Right atrium auricular region (tissue), 2 donors: ENCODE data around the gene COL5A2. TPM values are rescaled to one million over a fixed set of nuclear protein-coding genes. Genes with fewer than 3 reads are reported as not detected.

Source experiments
- DNase-seq: peaks from one replicate; pipeline ENCODE4 v3.0.0-alpha.2; 2019; ENCODE audit warnings: low spot score
- H3K27ac ChIP-seq, 2 donors: fragments of 200-600 bp; sonication (generic); 1 replicate in 1 of 2; 2 replicates in 1 of 2; pipeline ENCODE4 v1.5.1; 2016 to 2019
- H3K27me3 ChIP-seq, 2 donors: fragments of 200-600 bp; sonication (generic); one replicate each; pipeline versions ENCODE4 v1.5.1 to v1.6.0; 2017 to 2019
- H3K36me3 ChIP-seq: fragments of 200-600 bp; sonication (generic); one replicate; pipeline ENCODE4 v1.5.1; 2016
- H3K4me1 ChIP-seq, 2 donors: fragments of 200-600 bp; sonication (generic); one replicate each; pipeline versions ENCODE4 v1.5.1 to v1.6.0; 2017 to 2019
- H3K4me3 ChIP-seq, 2 donors: fragments of 200-600 bp; sonication (generic); 1 replicate in 1 of 2; 2 replicates in 1 of 2; pipeline ENCODE4 v1.5.1; 2017 to 2019; ENCODE audit warnings: mild to moderate bottlenecking in 1 of 2, moderate library complexity in 1 of 2
- H3K9me3 ChIP-seq, 2 donors: fragments of 200-600 bp; sonication (generic); one replicate each; pipeline ENCODE4 v1.5.1; 2019
- CTCF ChIP-seq, 2 donors: fragments of 200-600 bp; sonication (generic); IDR thresholded peaks; one replicate each; pipeline ENCODE4 v1.5.1; 2019; ENCODE audit warnings: antibody characterized with exemption in 2 of 2
- total RNA-seq, 2 donors: library from RNA; depleted of rRNA; stranded (reverse); fragments of >200 nt; gene quantifications; one replicate each; pipeline ENCODE4 v1.1.0, GENCODE V29; 2016

COL5A2 gene
- total RNA-seq, 2 donors from 2014 or later = 15.8 to 24.8 TPM

GRCh38 chr2:189127756-189128155 lies 51.8 kb downstream of the COL5A2 start:
- TF ChIP-seq CTCF (IDR thresholded peaks at IDR 0.05) = no peak
- H3K36me3 ChIP-seq = no peaks in the 10 kb centered on the region
- no peaks in the 10 kb centered on the region for H3K4me1 ChIP-seq
- H3K27me3 ChIP-seq = no peaks in the 10 kb centered on the region
- H3K9me3 ChIP-seq = no peaks in the 10 kb centered on the region
- H3K4me3 ChIP-seq = no peak overlapping the region
- DNase-seq = no peak
- no peak overlapping the region for H3K27ac ChIP-seq

- Histone ChIP-seq H3K9me3 (no peaks in the 10 kb centered on the region), H3K27ac (no peak overlapping the region), H3K4me1 (no peaks in the 10 kb centered on the region), H3K36me3 (no peaks in the 10 kb centered on the region), H3K4me3 (no peak overlapping the region), H3K27me3 (no peaks in the 10 kb centered on the region)
- TF ChIP-seq CTCF (IDR thresholded peaks at IDR 0.05) = no peak
- DNase-seq = no peak
Observed at GRCh38 chr2:189125195-189125594, 54.4 kb downstream of the COL5A2 start.

GRCh38 chr2:189124175-189124574 lies 55.4 kb downstream of the COL5A2 start:
- H3K4me1 ChIP-seq = no peaks in the 10 kb centered on the region
- no peaks in the 10 kb centered on the region for H3K36me3 ChIP-seq
- H3K9me3 ChIP-seq = no peaks in the 10 kb centered on the region
- no peaks in the 10 kb centered on the region for H3K27me3 ChIP-seq
- no peak for TF ChIP-seq CTCF (IDR thresholded peaks at IDR 0.05)
- no peak overlapping the region for H3K27ac ChIP-seq
- H3K4me3 ChIP-seq = no peak overlapping the region
- no peak for DNase-seq

GRCh38 chr2:189118386-189118785 lies 61.2 kb downstream of the COL5A2 start:
- Histone ChIP-seq H3K27me3 (no peaks in the 10 kb centered on the region), H3K9me3 (no peaks in the 10 kb centered on the region), H3K4me1 (peaks cover 0 to 8% of the 10 kb centered on the region in 2 donors), H3K36me3 (no peaks in the 10 kb centered on the region), H3K27ac (no peak overlapping the region), H3K4me3 (no peak overlapping the region)
- DNase-seq = no peak
- TF ChIP-seq CTCF (IDR thresholded peaks at IDR 0.05) = no peak

GRCh38 chr2:189116979-189117378 lies 62.6 kb downstream of the COL5A2 start:
- no peak for TF ChIP-seq CTCF (IDR thresholded peaks at IDR 0.05)
- DNase-seq = no peak
- H3K4me1 ChIP-seq = peaks cover 0 to 8% of the 10 kb centered on the region in 2 donors

GRCh38 chr2:189116087-189116486 lies 63.5 kb downstream of the COL5A2 start:
- Histone ChIP-seq H3K27ac (no peak overlapping the region), H3K4me3 (no peak overlapping the region), H3K36me3 (no peaks in the 10 kb centered on the region), H3K9me3 (no peaks in the 10 kb centered on the region), H3K4me1 (peaks cover 0 to 8% of the 10 kb centered on the region in 2 donors), H3K27me3 (no peaks in the 10 kb centered on the region)
- no peak for TF ChIP-seq CTCF (IDR thresholded peaks at IDR 0.05)
- no peak for DNase-seq

More at GRCh38 chr2:189116979-189117378, 62.6 kb downstream of the COL5A2 start:
- Histone ChIP-seq H3K27ac (no peak overlapping the region), H3K9me3 (no peaks in the 10 kb centered on the region), H3K36me3 (no peaks in the 10 kb centered on the region), H3K4me3 (no peak overlapping the region), H3K27me3 (no peaks in the 10 kb centered on the region)
